Fibroblast of skin of left biceps (primary cell): Measurements from ENCODE around the gene NOXO1.

Experiments used
- DNase-seq, 2 experiments: peaks; one replicate each; pipeline ENCODE4 v3.0.0-alpha.2; 2013; ENCODE audit warnings: low read depth in 2 of 2

NOXO1 gene

GRCh38 chr16:1997494-1998359 lies 16.5 kb upstream of the NOXO1 start:
- no peak for DNase-seq

DNA sequence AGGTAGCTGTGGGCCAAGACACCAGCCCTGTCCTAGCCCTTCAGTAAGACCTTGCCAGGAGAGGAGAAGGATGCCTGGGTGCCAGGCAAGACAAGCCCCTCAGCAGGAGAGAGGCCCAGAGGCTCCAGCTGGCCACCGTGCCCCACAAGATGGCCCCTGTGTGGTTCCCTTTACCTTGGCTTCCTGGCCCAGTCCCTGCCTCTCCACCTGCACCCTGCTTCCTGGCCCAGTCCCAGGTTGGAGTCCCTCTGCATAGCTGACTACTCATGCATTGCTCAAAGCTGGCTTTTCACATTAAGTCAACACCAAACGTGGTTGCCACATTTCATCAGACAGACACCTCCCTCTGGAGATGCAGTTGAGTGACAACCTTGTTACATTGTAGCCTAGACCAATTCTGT lies 12.5 kb upstream of the NOXO1 start:
- no peak for DNase-seq

GRCh38 chr16:1992704-1993317 lies 11.5 kb upstream of the NOXO1 start:
- no peak for DNase-seq

- DNase-seq: peak; percentile 73 to 80
Measured at GRCh38 chr16:1991948-1992703, 10.9 kb upstream of the NOXO1 start.

DNA sequence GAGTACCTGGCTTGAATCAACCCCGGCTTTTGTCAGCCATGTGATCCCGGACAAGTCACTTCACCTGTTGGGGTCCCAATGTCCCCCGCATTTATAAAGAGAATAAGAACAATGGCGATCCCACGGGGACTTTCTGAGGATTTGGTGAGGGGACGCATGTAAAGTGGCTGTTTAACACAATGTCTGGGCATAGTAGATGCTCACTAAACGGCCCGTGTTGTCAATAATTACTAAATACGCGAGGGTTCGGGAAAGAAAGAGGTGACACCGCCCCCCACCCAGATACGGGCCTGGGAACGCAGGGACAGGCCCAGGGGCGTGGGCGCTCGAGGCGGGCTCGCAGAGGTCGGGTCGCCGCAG lies 10.3 kb upstream of the NOXO1 start:
- DNase-seq: no peak

GRCh38 chr16:1991135-1991551 lies 9.9 kb upstream of the NOXO1 start:
- DNase-seq: no peak

- DNase-seq: no peak
Measured at GRCh38 chr16:1990351-1991134, 9.3 kb upstream of the NOXO1 start.

DNA sequence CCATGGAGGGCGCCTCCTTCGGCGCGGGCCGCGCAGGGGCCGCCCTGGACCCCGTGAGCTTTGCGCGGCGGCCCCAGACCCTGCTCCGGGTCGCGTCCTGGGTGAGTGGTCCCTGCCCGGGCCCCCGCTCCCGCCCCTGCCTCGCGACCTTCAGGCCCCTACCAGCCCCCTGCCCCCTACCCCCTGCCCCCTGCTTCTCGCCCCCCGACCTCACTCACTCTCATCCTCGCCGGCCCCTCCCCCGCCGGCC lies 8.8 kb upstream of the NOXO1 start:
- no peak for DNase-seq

DNA sequence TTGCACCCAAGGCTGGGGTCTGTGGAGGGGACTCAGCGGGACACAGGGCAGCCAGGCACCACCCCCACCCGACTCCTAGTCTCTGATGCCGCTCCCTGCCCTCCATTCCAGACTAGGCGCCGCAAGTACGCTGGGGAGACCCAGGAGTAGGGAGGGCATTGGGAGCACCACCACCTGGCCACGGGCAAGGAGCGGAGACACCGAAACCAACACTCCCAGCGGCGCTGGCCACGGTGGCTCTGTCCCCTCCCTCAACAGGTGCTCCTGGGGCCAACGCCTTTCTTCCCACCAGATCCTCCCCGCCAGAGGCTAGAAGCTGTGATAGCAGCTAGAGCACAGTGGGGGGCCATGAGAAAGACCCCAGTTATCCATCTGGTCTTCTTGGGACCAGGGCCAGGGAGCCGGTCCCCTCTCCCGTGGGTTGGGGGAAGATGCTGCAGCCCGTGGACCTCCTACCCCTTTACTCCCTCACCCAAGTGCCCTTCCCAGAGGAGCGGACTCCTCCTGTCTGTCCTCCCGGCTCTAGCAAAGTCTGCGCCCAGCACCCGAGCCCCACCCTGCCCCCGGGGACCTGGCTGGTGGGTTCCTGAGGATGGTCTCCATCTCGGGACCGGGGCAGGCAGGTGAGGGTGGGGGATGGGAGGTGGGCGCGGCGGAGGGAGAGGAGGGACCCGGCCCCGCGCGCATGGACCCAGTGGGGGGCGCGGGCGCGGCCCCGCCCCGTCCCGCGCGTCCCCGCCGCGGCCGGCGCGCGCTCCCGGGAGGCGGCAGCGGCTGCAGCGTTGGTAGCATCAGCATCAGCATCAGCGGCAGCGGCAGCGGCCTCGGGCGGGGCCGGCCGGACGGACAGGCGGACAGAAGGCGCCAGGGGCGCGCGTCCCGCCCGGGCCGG lies 8.2 kb upstream of the NOXO1 start, which contains the start of gene SYNGR3:
TSS of gene SYNGR3 (plus strand) at position 762 of the 892 bp plus-strand sequence. CDS start 133 bp downstream, outside the sequence.
- DNase-seq: no peak

- DNase-seq: no peak
Measured at GRCh38 chr16:1987198-1987597, 5.9 kb upstream of the NOXO1 start.

- DNase-seq: no peak
Measured at GRCh38 chr16:1985466-1986150, 4.3 kb upstream of the NOXO1 start.

GRCh38 chr16:1984347-1985225 lies 3.3 kb upstream of the NOXO1 start:
- no peak for DNase-seq

DNA sequence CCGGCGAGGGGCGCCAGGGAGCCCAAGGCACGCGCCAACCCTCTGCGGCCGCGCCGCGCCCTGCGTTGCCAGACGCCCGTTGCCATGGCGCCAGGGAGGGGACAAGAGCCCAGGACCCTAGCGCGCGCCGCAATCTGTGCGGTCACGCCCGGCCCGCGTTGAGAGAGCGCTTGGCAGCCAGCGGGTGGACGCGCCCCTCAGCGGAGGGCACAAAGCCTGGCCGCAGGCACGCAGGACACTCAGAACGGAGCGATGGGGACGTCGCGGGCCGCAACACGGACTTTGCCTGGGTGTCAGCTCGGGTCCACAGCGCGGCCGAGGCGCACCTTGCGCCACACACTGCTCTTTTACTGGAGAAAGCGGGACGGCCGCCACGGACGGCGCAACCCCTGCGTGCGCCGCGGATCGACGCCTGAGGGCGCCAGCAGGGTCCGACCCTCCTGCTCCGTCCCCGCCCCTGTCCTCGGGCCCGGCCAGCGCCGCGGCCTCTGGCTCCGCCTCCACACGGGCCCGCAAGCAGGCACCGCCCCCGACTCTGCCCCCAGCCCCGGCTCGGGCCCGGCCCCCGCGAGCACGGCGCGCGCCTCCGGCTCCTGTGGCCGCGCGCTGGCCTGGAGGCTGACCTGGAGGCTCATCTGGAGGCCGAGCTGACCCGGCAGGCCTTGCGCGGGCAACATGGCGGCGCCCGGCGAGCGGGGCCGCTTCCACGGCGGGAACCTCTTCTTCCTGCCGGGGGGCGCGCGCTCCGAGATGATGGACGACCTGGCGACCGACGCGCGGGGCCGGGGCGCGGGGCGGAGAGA lies 2.5 kb upstream of the NOXO1 start, which contains the start of gene GFER:
TSS of gene GFER (plus strand) at position 650 of the 803 bp plus-strand sequence. CDS start at position 676, 26 bp downstream.
- peak; percentile 70 to 73 for DNase-seq

GRCh38 chr16:1982991-1983543 lies 1.8 kb upstream of the NOXO1 start:
- DNase-seq: no peak

- DNase-seq: no peak
Measured at GRCh38 chr16:1982013-1982433, 754 bp upstream of the NOXO1 start.

DNA sequence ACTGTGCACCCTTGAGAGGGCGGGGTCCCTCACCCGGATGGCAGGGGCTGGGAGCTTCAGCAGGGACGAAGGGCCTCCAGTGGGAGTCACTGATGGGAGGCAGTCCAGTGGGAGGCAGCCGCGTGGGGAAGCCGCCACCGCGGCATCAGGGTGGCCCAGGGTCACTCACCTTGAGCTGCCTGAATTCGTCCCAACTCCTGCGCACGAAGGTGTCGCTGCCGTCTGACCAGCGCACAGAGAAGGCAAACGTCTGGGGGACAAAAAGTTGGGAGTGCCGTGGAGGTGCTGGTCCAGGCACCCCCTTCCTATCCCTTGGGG lies 540 bp downstream of the NOXO1 start:
- DNase-seq: no peak

- DNase-seq: no peak
Measured at GRCh38 chr16:1980030-1980769, 1.1 kb downstream of the NOXO1 start.
